ENCODE measurements around the gene ARG1. TPM values are rescaled to one million over a fixed set of nuclear protein-coding genes. Genes with fewer than 3 reads are reported as not detected.
"Not testable (repeated sequence)": the region's sequence is repeated elsewhere in the genome, so short reads cannot be mapped to it uniquely, and the experiment has no call there.

The ARG1 gene
- total RNA-seq (1 to 10 TPM; 3.6 to 5.0 TPM), polyA plus RNA-seq (10 to 100 TPM in 1 of 2 donors, under 1 TPM in 1; 0.31 to 33.1 TPM)
- long read RNA-seq, donor 1, result 0 reads
- long read RNA-seq, donor 2, result 0 reads
- long read RNA-seq, donor 3, partial matches to known transcripts, result 0 of 1 reads
- long read RNA-seq, donor 3, other reads (novel, unspliced or antisense), result 0 of 1 reads
- long read RNA-seq, donor 4, result 0 reads
- long read RNA-seq, donor 5, partial matches to known transcripts, result 0 of 1 reads
- long read RNA-seq, donor 5, other reads (novel, unspliced or antisense), result 0 of 1 reads

- DNase-seq, result no peak
- WGBS, 2 donors, result 53 to 85% methylated on average over 6 of the region's 6 CpGs
- H3K4me3 ChIP-seq, result no peak within 1 kb of the TSS
- H3K27me3 ChIP-seq (ENCODE audit: control insufficient read depth in 3 of 3, insufficient read depth in 3 of 3, low read length in 2 of 3), result no peaks in the 10 kb centered on the region
- H3K9me3 ChIP-seq (ENCODE audit: control insufficient read depth in 4 of 4, insufficient read depth in 3 of 4, low read length in 3 of 4), result no peaks in the 10 kb centered on the region
- no peak for ATAC-seq (ENCODE audit: insufficient read depth, low FRiP score)
- no peak for TF ChIP-seq CTCF (IDR thresholded peaks at IDR 0.05; ENCODE audit: control extremely low read depth, extremely low read depth)
- H3K4me1 ChIP-seq (ENCODE audit: control insufficient read depth in 5 of 5, insufficient read depth in 5 of 5, low read length in 5 of 5), result no peaks in the 10 kb centered on the region
- peaks cover 0 to 3% (median 2%) of the 10 kb centered on the region in 4 donors for H3K36me3 ChIP-seq (ENCODE audit: control insufficient read depth in 4 of 4, insufficient read depth in 4 of 4, low read length in 4 of 4)
- no peak within 1 kb of the TSS for H3K9ac ChIP-seq (ENCODE audit: insufficient read depth in 1 of 2, low read length in 2 of 2)
- H3K27ac ChIP-seq (ENCODE audit: low read depth in 1 of 2, low read length in 1 of 2), result no peak within 1 kb of the TSS
Observed at GRCh38 chr6:131572686-131573415, at the start of gene ARG1. TSS of gene ARG1 (plus strand) at chr6:131573226. CDS start at chr6:131573283, 57 bp downstream.

- no peaks in the 10 kb centered on the region for H3K36me3 ChIP-seq (ENCODE audit: control insufficient read depth in 4 of 4, insufficient read depth in 4 of 4, low read length in 4 of 4)
- no peaks in the 10 kb centered on the region for H3K4me1 ChIP-seq (ENCODE audit: control insufficient read depth in 5 of 5, insufficient read depth in 5 of 5, low read length in 5 of 5)
- no peak overlapping the region for H3K27ac ChIP-seq (ENCODE audit: low read depth in 1 of 2, low read length in 1 of 2)
- ATAC-seq (ENCODE audit: insufficient read depth, low FRiP score) (no peak), DNase-seq (no peak)
- TF ChIP-seq CTCF (IDR thresholded peaks at IDR 0.05; ENCODE audit: control extremely low read depth, extremely low read depth), result no peak
- 95 to 97% methylated on average over 1 of the region's 1 CpG for WGBS, 2 donors
- H3K9me3 ChIP-seq (ENCODE audit: control insufficient read depth in 4 of 4, insufficient read depth in 3 of 4, low read length in 3 of 4), result peaks cover 0 to 4% (median 0%) of the 10 kb centered on the region in 4 donors
- H3K4me3 ChIP-seq, result no peak overlapping the region
- no peaks in the 10 kb centered on the region for H3K27me3 ChIP-seq (ENCODE audit: control insufficient read depth in 3 of 3, insufficient read depth in 3 of 3, low read length in 2 of 3)
- H3K9ac ChIP-seq (ENCODE audit: insufficient read depth in 1 of 2, low read length in 2 of 2), result no peak overlapping the region
Observed at GRCh38 chr6:131523988-131524673, 48.9 kb upstream of the ARG1 start.

GRCh38 chr6:131524695-131525336 is 48.2 kb upstream of the ARG1 start:
- no peak overlapping the region for H3K4me3 ChIP-seq
- 93 to 94% methylated on average over 25 of the region's 25 CpGs for WGBS, 2 donors
- ATAC-seq (ENCODE audit: insufficient read depth, low FRiP score), result no peak
- H3K27ac ChIP-seq (ENCODE audit: low read depth in 1 of 2, low read length in 1 of 2), result no peak overlapping the region
- DNase-seq, result no peak
- peaks cover 0 to 4% (median 0%) of the 10 kb centered on the region in 4 donors for H3K9me3 ChIP-seq (ENCODE audit: control insufficient read depth in 4 of 4, insufficient read depth in 3 of 4, low read length in 3 of 4)
- H3K4me1 ChIP-seq (ENCODE audit: control insufficient read depth in 5 of 5, insufficient read depth in 5 of 5, low read length in 5 of 5), result no peaks in the 10 kb centered on the region
- H3K27me3 ChIP-seq (ENCODE audit: control insufficient read depth in 3 of 3, insufficient read depth in 3 of 3, low read length in 2 of 3), result no peaks in the 10 kb centered on the region
- TF ChIP-seq CTCF (IDR thresholded peaks at IDR 0.05; ENCODE audit: control extremely low read depth, extremely low read depth), result no peak
- no peaks in the 10 kb centered on the region for H3K36me3 ChIP-seq (ENCODE audit: control insufficient read depth in 4 of 4, insufficient read depth in 4 of 4, low read length in 4 of 4)
- no peak overlapping the region for H3K9ac ChIP-seq (ENCODE audit: insufficient read depth in 1 of 2, low read length in 2 of 2)

- WGBS, 2 donors, result 86 to 87% methylated on average over 5 of the region's 5 CpGs
- H3K36me3 ChIP-seq (ENCODE audit: control insufficient read depth in 4 of 4, insufficient read depth in 4 of 4, low read length in 4 of 4); DNase-seq; ATAC-seq (ENCODE audit: insufficient read depth, low FRiP score); H3K9ac ChIP-seq (ENCODE audit: insufficient read depth in 1 of 2, low read length in 2 of 2); H3K27me3 ChIP-seq (ENCODE audit: control insufficient read depth in 3 of 3, insufficient read depth in 3 of 3, low read length in 2 of 3); H3K9me3 ChIP-seq (ENCODE audit: control insufficient read depth in 4 of 4, insufficient read depth in 3 of 4, low read length in 3 of 4); H3K4me3 ChIP-seq; H3K4me1 ChIP-seq (ENCODE audit: control insufficient read depth in 5 of 5, insufficient read depth in 5 of 5, low read length in 5 of 5); H3K27ac ChIP-seq (ENCODE audit: low read depth in 1 of 2, low read length in 1 of 2): not testable (repeated sequence)
Observed at GRCh38 chr6:131530936-131531335, 42.1 kb upstream of the ARG1 start.

GRCh38 chr6:131531681-131532080 is 41.3 kb upstream of the ARG1 start:
- H3K36me3 ChIP-seq (ENCODE audit: control insufficient read depth in 4 of 4, insufficient read depth in 4 of 4, low read length in 4 of 4); H3K27ac ChIP-seq (ENCODE audit: low read depth in 1 of 2, low read length in 1 of 2); ATAC-seq (ENCODE audit: insufficient read depth, low FRiP score); H3K9ac ChIP-seq (ENCODE audit: insufficient read depth in 1 of 2, low read length in 2 of 2); DNase-seq; H3K4me1 ChIP-seq (ENCODE audit: control insufficient read depth in 5 of 5, insufficient read depth in 5 of 5, low read length in 5 of 5); H3K9me3 ChIP-seq (ENCODE audit: control insufficient read depth in 4 of 4, insufficient read depth in 3 of 4, low read length in 3 of 4); H3K4me3 ChIP-seq; H3K27me3 ChIP-seq (ENCODE audit: control insufficient read depth in 3 of 3, insufficient read depth in 3 of 3, low read length in 2 of 3): not testable (repeated sequence)
- WGBS, 2 donors, result 77 to 92% methylated on average over 12 of the region's 12 CpGs
